ENCODE measurements around the gene TGM2.
A peak's percentile ranks its signal among the peaks of the same experiment; 100 is the strongest.

TGM2 gene

DNA sequence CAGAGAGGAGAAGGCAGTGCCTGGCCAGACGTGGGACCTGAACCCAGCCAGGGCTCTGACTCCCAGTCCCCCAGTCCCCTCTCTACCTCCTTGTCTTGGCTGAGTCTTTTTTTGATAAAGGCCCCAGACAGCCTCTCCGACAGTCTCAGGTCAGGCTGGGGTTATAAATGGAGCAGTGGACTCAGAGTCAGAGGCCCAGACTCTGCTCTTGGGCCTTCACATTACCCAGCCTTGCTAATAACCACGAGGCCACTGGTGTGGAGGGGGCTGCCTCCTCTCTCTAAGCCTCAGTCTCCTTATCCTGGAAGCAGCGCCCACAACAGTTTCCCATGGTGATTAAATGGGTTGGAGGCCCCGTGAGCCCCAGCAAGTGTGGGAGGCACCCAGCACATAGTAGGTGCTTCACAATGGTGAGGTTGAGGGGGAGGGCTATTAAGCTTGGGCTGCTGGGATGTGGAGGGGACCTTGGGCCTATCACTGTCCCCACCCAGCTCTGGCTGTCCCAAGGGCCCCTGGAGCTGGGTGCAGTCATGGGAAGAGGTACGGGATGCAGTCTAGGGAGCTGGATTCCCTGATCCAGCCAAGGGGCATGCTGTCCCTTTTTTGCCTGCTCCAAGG is 35.7 kb downstream of the TGM2 start:
- DNase-seq, result no peak

DNA sequence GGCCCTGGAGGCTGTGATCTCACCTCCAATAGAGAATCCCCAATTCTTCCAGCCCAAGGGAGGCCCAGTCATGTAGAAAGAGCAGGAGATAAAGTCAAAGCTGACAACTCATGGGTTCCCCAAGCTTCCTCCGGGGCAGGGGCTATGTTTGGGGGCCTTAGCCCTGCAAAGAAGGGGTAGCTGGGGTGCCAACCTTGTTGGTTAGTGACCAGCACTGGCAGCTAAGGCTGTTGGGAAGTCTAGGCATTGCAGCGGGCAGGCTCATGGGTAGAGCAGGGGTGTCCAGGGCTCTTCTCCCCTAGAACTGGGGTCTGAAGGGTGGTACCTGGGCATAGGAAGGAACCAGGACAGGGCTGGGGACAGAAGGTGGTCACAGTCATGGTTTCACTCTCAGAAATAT is 36.4 kb downstream of the TGM2 start:
- no peak for DNase-seq

DNA sequence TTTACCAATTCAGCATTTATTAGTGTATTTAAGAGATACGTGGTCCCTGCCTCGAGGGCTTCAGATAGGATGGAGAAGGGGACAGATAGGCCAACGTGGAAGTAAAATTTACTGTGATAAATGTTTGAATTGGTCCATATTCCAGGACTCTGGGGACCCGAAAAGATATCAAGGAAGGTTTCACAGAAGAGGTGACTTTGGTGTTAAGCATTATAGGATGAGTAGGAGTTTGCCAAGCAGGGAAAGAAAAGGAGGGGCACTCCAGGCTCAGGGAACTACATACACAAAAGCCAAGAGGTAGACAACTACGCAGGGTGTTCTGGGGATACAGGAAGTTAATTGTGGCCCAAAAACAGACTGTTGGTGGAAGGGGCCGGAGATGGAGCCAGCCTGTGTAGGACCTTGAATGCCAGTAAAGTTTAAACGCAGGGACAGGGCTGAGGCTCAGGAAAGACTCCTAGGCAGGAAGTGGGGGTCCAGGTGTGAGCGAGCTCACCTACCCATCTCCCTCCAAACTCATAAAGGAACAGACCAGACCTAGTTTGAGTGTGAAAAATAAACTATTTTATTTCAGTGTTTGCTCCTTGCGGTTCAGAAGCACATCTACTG is 37.0 kb downstream of the TGM2 start:
- DNase-seq, result no peak

DNA sequence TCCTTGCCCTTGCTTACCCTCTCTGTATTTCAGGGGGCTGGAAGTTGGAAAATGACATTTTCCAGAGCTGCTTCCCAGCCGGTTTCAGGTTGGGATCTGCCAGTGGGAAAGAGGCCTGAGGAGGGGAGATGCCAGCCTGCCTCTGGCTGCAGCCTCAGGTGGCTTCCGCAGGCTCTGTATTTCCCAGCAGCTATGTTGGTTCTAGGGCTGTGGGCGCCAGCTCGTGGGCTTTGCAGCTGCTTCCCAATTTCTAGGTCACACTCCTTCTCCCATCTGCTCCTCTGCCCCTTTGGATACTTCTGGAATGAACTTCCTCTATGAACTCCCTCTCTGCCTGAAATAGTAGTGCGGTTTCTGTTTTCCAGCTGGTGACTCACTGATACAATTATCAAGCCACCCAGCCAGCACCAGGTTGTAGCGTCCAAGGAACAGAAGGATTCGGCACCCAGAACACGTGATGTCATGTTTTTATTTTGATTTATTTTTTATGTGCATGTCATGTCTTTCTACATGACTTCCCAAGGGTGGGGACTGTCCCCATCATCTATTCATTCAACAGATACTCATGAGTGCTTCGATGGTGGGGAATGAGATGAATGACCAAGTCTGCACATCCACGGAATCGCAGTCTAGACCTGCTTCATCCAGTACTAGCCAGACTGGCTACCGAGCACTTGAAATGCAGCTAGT is 38.0 kb downstream of the TGM2 start:
- DNase-seq, result peak in 1 of 2 experiments; percentile 65

DNA sequence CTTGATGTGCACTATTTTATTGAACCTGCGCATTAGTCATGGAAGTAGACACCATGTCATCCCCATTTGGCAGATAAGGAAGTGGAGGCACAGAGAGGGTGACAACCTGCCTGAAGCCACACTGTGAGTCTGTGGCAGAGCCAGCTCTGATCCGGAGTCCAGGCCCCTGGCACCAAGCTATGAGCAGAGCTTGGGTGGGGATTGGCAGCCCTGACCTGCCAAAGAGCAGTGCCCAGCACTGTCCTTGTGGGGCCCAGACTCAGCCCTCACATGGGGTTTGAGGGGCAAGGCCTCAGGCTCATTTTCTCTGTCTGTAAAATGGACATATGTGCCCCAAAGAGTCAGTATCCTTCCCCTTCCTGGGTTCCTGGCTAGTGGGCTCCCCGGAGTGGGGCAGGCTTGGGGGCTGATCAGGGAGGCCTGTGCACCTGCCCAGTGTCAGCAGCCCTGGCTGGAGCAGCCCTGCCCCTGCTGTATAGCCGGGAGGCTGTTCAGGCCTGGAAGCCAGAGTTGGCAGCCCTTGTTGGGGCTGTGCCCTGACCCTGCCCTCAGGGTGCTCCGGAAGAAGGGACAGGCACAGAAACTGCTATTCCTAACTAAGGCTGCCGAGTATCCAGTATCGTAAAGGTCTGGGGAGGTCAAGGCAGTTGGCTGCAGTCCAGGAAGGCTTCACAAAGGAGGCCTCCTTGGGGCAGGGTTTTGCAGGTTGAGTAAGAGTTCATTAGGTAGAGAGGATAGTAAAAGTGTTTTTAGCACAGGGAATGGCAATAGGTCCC is 38.7 kb downstream of the TGM2 start:
- DNase-seq, result no peak

DNA sequence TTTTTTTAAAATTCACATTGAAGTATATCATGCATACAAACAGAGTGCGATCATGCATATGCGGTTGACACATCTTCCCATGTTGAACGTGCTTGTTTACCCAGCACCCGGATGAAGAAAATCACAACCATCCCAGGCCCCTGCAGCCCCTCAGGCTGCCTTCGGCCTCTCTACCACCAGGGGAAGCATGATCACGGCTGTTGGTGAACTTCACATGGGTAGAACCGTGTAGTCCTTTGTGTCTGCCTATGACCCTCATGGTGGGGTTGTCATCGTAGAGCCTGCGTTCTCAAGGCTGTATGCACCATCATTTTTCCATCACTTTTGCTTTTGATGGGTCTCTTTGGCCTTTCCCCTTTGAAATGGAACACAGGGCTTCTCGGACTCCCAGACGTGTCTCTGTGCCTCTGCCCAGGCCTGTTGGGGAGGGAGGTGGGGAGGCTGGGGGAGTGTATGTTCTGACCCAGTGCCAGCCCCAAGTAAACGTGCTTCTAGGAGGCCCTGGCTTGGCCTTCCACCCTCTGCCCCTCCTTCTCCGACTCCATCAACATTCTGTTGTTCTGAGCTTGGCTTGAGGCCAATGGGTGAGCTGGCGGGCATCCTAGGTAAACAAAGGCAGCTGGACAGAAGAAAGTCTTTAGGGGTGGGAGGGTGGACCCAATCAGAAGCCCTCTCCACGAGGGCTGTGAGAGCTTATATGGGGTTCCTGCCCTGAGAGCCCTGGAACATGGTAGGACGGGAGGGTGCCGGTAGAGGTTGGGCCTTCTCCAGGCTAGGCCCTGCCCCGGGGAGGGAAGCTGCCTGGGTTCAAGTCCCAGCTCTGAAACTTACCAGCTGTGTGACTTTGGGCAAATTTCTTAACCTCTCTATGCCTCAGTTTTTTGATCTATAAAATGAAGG is 39.7 kb downstream of the TGM2 start:
- DNase-seq, result no peak

DNA sequence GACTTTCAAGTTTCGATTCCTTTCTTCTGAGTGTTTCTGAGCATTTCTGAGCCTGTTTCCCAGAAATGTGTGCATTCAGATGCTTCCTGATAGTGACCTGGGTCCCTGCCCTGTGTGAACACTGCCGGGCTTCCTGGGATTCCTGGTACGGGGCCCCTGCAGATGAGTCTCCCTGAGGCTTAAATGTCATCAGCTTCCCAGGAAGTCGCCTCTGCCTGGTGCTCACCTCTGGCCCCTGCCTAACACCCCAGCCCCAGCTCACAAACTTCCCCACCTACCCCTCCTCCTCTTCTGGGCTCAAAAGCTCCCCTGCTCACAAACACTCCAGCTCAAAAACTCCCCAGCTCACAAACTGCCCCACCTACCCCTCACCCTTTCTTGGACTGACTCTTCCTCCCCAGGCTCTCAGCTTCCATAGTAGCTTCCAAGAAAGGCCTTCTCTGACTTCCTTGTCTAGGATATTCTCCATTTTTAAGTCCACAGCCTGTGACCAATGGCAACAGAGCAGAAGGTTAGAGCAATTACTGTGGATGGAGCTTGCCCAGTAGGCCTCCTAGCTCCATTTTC is 42.0 kb downstream of the TGM2 start:
- no peak for DNase-seq

DNA sequence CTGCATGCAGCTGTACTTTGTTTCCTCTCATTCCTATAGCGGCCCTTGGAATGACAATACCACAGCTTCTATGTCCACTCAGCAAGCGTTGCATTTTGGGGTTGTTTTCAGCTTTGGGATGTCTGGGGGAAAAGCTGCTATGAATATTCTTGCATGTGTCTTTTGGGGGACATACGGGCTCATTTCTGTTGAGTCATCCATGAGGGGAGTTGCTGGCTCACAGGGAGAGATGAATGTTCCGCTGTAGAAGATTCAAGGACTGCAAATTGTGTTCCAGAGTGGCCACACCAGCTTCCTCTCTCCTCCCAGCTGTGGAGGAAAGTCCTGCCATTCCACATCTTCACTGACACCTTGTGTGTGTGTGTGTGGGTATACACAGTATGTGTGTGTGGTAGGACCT is 43.3 kb downstream of the TGM2 start:
- no peak for DNase-seq

DNA sequence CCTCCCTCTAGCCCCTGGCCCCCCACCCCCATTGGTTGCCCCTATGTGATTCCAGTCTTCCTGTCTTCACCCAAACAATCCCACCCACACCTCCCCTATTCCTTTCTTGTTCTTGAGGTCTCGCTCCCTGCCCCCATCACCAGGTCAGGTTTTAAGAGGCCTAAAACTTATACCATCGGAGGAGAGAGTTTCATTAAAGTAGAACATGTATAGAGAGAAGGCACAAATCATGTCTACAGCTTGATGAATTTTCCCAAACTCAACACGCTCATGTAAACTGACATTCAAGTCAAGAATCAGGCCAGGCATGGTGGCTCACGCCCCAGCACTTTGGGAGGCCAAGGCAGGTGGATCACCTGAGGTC is 44.5 kb downstream of the TGM2 start:
- no peak for DNase-seq

DNA sequence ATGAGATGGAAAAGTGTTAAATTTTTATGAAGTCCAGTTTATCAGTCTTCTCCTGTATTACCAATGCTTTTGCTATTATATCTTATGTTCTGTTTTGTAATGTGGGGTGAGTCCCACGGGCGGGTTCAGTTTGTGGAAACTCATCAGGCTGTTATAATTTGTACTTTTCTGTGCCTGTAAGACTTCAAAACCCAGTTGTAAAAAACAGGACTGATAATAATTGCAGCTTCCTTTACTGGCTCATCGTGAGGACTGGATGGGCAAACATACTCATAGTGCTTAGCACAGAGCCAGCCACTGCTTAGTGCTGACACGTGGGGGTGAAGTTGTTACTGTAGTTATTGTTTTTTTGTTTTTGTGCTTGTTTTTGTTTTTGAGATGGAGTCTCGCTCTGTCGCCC is 45.6 kb downstream of the TGM2 start:
- DNase-seq, result no peak

DNA sequence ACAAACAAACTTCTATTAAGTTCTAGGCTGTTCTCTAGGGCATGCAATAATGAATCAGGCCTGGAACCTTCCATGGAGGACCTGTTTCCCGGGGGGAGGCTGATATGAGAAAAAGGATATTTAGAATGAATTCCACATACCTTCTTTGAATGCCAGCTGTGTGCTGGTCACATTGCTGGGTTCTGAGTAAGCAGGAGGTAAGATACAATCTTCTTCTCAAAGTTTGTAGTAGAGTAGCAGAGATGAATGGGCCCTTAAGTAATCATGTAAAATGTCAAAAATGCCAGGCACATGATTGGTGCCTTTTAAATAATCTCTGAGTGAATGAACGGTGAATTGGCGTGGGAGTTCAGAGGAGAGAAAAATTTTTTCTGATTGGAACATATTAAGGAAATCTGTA is 47.4 kb downstream of the TGM2 start:
- DNase-seq, result no peak

DNA sequence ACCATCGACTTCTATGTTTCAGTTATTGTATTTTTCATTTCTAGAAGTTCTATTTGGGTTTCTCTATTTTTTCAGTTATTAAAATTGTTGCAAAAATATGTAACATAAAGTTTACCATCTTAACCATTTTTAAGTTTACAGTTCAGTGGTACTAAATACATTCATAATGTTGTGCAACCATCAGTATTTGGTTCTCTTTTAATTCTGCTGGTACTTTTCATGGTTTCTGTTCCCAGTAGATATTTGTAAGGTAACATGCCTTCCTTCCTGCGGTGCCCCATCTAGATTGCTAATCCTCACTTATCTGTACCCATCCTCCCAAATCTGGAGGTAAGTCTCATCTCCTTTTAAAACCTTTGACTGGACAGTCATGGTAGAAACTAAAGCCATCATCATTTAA is 47.9 kb downstream of the TGM2 start:
- no peak for DNase-seq

DNA sequence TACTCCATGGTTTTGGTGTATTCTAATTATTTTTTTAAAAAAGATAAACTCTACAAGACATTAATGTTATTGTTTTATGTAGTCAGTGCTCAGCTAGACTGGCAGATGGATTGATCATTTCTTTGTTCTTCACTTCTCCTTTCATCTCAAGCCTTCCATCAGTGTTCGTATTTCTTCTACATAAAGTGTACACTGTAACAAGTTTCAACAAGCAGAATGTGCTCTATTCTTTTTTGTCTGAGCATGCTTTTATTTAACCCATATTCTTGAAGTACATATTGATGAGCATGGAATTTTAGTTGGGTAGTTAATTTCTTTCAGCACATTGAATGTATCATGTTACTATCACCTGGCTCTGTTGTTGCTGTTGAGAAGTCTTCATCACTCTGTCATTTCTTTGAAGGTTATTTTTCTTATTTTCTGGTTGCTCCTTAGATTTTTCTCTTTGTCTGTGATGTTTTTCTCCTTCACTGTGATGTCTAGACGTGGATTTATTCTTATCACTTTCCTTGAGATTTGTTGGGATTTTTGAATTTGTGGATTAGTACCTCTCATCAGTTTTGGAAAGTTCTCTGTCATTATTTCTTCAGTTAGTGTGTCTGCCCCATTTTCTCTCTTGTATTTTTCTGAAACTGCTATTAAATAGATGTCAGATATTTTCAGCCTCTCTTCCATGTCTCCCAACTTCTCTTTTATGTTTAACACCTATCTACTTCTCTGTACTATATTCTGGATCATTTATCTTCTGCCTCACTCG is 48.5 kb downstream of the TGM2 start:
- DNase-seq, result no peak

DNA sequence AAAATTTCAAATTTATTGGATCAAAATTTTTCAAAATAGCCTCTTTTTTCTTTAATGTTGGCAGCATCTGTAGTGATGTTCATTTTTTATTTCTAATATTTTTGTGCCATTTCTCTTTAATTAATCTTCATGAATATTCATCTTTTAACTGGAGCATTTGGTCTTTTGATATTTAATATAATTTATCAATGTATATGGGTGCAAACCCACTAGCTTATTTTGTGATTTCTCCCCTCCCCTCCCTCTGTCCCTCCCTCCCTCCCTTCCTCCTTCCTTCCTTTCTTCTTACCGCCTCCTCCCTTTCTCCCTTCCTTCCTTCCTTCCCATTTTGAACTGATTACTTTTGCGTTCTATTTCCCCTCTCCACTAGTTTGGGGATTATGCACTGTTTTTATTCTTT is 49.2 kb downstream of the TGM2 start:
- no peak for DNase-seq

DNA sequence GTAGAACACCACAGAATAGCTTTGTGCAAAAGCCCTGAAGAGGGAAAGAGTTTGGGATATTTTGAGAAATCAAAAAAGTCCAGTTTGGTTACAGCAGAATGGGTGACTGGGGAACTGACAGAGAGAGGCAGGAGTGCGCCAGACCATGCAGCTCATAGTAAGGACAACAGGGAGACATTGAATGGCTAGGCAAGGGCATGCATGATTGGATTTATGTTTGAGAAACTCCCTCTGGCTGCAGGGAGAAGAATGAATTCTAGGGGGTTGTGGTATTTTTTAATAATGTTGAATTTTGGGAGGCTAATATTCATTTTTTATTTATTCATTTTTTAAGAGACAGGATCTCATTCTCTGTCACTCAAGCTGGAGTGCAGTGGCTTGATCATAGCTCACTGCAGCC is 49.9 kb downstream of the TGM2 start:
- DNase-seq, result no peak

DNA sequence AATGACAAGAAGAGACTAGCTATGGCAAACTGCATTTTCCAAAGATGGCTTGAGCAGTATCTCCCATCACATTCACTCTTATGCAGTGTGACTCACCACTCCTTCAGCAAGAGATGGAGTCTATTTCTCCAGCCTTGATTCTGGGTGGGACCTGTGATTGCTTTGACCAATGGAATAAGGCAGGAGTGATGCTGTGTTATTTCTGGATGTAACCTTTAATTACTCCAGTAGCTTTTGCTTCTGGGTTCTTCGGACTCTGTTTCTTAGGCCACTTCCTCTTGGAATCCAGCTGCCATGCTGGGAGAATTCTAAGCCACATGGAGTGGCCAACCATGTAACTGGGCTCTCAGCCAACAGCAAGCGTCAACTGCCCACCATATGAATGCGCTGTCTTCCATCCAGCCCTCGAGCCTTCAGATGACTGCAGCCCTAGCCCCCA is 50.7 kb downstream of the TGM2 start:
- no peak for DNase-seq

DNA sequence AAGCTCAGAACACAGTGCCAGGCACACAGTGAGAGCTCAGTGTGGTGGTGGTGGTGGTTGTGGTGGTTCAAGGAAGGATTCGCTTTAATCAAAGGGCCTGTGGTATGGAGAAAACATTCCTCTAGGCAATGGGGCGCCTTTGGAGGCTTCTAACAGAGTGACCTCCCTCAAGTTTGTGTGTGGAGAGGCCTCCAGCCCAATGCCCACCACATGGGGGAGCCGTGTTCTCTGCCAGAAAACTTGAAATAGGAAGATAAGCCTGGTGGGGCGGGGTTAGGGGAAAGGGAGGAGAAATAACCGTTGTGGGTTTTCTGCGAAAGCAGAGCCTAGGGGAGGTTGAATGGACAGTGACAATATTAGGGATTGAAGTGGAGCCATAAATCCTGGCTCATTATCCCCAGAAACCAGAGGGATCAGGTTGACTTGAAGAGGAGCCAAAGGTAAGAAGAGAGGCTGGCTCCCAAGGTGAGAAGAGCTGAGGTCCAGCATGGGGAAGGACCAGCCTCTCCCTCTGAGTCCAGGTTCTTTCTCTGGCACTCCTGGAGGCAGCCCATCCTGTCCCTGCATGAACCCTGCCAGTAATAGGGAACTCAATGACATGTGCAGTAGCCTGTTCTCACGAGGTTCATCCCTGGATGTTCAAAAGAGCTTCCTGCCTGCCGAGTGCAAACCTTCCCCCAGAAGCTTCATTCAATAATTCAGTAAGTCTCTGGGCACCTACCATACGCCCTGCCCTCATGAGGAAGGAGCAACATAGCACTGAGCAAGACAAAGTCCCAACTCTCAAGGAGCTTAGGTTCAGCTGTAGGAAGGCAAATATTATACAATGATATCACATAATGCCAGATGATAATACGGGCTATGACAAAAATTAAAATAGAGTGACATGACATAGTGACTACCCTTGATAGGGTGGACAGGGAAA is 51.4 kb downstream of the TGM2 start:
- peak; percentile 33 to 43 for DNase-seq

DNA sequence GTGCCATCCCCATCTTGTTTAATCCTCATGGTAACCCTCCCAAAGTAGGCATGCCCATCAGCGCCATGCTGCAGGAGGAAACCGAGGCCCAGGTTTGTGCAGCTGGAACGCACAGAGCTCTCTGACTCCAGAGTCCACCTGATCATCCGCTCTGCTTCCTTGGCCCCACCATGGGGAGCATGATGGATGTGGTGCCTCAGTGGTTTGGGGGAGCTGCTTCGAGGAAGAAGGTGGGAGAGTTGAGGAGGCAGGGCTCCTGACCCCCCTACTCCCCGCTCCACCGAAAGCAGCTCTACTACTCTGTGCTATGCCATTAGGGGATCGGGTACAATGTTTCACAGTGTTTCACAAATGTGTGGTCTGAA is 52.2 kb downstream of the TGM2 start:
- DNase-seq, result no peak

DNA sequence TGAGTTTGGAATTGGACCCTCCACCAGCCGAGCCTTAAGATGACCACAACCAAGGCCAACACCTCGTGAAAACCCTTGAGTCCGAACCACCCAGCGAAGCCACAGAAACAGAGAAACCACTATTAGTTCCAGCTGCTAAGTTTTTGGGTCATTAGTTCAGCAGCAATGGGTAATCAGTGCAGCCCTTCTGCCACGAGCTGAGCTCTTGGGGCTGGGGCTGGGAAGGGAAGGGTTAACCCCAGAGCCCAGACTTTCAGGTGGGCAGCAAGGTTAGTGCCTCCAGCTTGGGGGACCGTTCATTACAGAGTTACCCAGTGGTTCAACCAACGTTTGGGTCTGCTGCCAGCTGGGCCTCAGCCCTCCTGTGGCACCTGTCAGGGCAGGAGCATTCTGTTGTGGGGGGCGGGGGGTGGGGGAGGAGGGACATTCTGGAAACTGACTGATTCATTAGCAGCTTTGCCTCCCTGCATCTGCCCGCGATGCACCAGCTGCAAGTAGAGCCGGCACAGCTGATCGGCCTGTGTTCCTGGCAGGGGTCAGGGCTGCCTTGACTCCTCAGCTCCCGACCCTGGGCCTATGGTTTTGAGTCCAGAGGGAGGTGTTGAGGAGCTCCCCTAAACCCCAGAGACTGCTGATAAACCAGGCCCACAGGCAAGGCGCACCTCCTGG is 52.7 kb downstream of the TGM2 start:
- peak; percentile 31 to 61 for DNase-seq
